HG02973 (cell line): Measurements from ENCODE around the gene PSMA2.
"Not testable (repeated sequence)": the region's sequence is repeated elsewhere in the genome, so short reads cannot be mapped to it uniquely, and the experiment has no call there.

ENCODE experiments used
- ATAC-seq: cut with Tn5 transposase; IDR thresholded peaks from one replicate; pipeline ENCODE4 v1.9.1; 2021; ENCODE audit warnings: moderate library complexity; ENCODE audit not compliant: unreplicated experiment

Gene PSMA2

GRCh38 chr7:42910306-42910705 lies 21.7 kb downstream of the PSMA2 start:
- ATAC-seq = no peak

DNA sequence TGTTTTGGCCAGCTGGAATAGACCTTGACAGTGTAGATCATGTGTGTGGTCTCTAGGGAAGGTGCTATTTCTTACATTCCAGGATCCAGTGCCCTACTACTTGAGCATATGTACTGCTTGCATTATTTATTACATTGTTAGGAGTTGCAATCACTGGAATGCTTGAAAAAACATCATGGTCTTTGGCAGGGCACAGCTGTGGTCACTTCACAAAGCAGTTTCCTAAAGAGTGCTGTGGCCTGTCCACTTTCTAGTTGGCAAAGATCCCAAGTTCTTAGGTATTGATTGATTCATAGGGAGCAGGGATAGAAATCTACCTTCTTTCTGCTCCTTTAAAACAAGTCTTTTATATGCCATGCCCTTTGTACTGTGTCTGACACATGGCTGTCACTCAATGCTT lies 24.7 kb downstream of the PSMA2 start:
- no peak for ATAC-seq

DNA sequence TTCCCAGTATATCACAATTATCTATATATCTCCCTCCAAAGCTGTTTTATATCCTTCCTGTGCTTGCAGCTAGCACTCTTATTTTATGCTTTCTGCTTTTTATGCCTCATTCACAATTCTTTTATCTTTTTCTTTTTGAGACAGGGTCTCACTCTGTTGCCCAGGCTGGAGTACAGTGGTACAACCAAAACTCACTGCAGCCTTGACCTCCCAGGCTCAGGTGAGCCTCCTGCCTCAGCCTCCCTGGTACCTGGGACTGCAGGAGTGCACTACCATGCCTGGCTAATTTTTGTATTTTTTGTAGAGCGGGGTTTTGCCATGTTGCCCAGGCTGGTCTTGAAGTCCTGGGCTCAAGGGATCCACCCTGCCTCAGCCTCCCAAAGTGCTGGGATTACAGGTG lies 25.8 kb downstream of the PSMA2 start:
- no peak for ATAC-seq

DNA sequence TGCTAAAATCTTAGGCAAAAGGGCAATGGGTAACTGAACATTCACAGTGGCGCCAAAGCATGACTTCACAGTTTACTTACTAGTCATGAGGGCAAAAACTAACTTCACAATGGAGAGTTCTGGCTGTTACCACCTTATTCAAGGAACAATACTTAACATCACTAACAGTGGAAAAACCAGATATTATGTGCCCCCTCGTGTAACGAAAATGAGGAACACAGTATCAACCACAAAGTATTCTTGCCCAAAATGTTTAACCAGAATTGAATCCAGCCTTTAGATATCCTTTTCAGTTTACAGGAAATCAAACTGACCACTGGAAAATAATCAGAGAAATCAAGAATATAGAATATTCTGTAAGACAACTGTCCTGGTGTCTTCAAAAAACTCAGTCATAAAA lies 29.6 kb downstream of the PSMA2 start:
- no peak for ATAC-seq

GRCh38 chr7:42900842-42901241 lies 31.1 kb downstream of the PSMA2 start:
- no peak for ATAC-seq

DNA sequence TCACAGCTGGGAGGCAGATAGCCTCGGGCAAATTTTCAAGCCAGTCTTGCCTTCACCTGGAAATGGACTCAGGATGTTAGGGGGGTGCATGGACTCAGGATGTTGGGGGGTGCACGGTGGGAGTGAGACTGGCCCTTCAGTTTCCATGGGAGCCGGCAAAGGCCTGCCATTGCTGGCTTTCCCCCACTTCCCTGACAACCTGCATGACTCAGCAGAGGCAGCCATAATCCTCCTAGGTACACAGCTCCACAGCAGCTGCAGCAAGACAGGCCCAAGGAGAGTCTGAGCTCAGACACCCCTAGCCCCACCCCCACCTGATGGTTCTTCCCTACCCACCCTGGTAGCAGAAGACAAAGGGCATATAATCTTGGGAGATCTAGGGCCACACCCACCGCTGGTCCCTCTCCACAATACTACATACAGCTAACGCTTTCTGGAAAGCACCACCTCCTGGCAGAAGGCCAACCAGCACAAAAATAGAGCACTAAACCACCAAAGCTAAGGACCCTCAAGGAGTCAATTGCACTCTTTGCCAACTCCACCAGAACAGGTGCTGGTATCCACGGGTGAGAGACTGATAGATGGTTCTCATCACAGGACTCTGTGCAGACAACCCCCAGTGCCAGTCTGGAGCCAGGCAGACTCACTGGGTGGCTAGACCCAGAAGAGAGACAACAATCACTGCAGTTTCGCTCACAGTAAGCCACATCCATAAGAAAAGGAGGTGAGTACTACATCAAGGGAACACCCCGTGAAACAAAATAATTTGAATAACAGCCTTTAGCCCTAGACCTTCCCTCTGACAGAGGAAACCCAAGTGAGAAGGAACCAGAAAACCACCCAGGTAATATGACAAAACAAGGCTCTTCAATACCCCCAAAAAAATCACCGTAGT lies 38.4 kb downstream of the PSMA2 start:
- no peak for ATAC-seq

DNA sequence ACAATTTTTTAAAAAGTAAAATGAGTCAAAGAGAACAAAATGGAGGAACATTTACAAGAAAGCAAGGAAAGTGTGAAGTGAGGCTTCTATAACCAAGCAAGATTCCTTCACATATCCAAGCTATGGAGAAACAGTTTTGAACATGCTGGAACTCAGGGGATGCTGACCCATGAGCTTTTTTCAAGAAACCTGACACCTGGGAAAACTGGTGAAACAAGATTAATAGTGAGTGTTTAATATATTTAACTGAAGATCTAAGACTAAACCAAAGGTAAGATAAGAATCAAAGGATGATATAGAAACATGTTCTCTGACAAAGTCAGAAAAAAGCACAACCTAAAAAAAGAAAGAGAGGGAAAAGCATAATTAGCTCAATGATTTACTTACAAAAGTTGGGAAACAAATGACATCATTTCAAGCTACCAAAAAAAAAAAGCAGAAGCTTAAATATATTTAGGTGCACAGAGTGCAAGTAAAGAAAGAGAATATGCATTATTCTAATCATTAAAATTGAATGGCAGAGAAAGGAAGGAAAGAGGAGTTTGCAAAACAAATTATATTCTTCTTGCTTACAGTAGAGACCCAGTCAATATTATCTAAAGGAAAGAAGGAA lies 45.0 kb downstream of the PSMA2 start:
- no peak for ATAC-seq

DNA sequence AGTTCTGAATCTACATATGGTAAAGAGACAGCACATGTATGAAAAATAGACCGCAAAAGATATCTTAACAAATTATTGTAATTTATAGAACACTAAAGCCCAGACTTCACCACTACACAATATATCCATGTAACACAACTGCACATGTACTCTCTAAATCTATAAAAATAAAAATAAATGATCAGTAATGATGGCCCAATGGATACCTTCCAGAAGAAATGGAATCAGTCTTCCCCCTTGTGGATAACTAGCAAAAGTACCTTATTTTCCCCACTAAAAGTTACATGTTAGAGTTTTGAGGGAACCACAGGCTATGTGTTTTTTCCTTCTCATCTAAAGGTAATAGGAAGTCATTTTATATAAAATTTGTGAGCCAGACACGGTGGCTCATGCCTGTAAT lies 45.8 kb downstream of the PSMA2 start:
- ATAC-seq = no peak

DNA sequence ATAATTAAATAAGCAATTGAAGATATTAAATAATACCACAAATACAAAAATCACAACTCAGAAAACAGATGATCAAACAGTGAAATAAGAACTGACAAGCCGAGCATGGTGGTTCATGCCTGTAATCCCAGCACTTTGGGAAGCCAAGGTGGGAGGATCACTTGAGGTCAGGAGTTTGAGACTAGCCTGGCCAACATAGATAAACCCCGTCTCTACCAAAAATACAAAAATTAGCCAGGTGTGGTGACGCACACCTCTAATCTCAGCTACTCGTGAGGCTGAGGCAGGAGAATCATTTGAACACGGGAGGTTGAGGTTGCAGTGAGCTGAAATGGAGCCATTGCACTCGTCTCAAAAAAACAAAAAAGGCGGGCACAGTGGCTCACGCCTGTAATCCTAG lies 46.8 kb downstream of the PSMA2 start:
- ATAC-seq = not testable (repeated sequence)

DNA sequence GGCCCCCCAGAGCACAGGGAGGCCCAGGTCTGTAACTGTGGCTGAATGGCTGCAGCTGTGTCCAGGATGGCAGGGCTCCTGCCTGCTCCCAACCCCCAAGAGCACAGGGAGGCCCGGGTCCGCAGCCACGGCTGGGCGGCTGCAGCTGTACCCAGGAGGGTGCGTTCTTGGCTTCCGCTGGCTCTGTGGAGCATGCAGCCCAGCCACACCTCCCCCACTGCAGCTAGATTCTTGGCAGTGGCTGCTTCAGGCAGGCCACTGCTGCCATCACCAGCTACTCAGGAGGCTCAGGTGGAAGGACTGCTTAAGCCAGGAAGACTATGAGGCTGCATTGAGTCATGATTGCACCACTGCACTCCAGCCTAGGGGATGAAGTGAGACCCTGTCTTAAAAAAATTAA lies 48.0 kb downstream of the PSMA2 start:
- no peak for ATAC-seq

DNA sequence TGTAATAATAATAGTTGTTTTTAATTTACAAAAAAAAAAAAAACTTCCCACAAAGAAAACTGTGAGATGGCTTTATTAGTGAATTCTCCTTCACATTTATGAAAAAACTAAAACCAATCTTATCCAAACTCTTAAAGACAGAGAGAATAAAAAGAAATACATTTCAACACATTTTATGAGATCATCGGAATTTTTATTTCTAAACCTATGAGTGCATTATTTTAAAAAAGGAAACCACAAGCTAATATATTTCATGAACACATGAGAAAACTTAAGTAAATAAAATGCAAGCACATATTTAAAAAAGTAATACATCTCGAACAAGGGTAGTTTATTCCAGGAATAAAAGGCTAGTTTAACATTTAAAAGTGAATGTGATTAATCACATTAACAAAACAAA lies 51.6 kb downstream of the PSMA2 start:
- ATAC-seq = no peak

- no peak for ATAC-seq
Observed at GRCh38 chr7:42878303-42878702, 53.7 kb downstream of the PSMA2 start.

- ATAC-seq = no peak
Observed at GRCh38 chr7:42877862-42878261, 54.1 kb downstream of the PSMA2 start.

DNA sequence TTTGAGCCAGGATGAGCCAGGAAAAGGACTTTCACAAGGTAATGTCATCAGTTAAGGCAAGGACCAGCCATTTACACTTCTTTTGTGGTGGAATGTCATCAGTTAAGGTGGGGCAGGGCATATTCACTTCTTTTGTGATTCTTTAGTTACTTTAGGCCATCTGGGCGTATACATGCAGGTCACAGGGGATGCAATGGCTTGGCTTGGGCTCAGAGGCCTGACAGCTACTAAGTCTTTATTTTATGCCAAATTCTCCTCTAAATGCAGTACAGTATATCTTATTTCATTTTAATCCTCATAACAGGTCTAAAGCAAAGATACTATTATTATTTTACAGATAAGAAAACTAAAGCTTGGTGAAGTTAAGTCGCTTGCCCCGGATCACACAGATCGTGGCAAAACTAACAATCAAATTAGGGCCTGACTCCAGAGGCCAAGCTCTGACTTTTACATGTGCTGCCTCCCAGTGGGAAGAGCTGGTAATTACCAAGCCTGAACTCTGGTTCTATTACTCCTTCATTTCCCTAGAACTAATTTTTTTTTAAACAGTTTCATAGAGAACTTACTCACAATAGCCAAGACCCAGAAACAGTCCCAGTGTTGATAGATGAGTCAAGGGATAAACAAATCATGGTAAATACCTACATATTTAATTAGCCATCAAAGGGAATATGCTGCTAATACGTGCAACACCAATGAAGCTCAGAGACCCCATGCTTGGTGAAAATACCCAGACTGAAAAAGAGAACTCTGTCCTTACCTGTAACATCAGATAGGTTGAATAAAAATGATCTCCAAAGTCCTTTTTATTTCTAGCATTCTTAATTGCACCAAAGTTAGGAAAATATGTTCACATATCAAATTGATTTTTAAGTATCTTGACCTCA lies 55.5 kb downstream of the PSMA2 start:
- peak; percentile 83 for ATAC-seq

GRCh38 chr7:42869131-42870020 lies 62.6 kb downstream of the PSMA2 start:
- peak; percentile 98 for ATAC-seq

- no peak for ATAC-seq
Observed at GRCh38 chr7:42868480-42868879, 63.5 kb downstream of the PSMA2 start.
